Small intestine (tissue), 7 donors: ENCODE data around the gene BTBD17. TPM values are rescaled to one million over a fixed set of nuclear protein-coding genes. Genes with fewer than 3 reads are reported as not detected.

Experiments
- DNase-seq, 2 donors: peaks; one replicate each; pipeline versions ENCODE4 v3.0.0 to v3.0.0-alpha.2; 2013
- FAIRE-seq: peaks from 2 replicates; lab custom pipeline; 2012; peaks lifted over from hg19 to GRCh38; lab: Jason Lieb, UNC
- H3K27ac ChIP-seq, 3 donors: one replicate each; pipeline ENCODE4 v1.5.1; 2013; ENCODE audit warnings: low read length in 2 of 3, mild to moderate bottlenecking in 2 of 3, control low read depth in 1 of 3, inconsistent platforms in 1 of 3, low read depth in 1 of 3, moderate library complexity in 1 of 3
- H3K27me3 ChIP-seq, 3 donors: one replicate each; pipeline ENCODE4 v1.6.1; 2013; ENCODE audit warnings: low read length in 3 of 3, inconsistent platforms in 1 of 3; ENCODE audit not compliant: control insufficient read depth in 3 of 3, insufficient read depth in 3 of 3
- H3K36me3 ChIP-seq, 3 donors: one replicate each; pipeline ENCODE4 v1.6.1; 2013; ENCODE audit warnings: low read length in 3 of 3, inconsistent platforms in 1 of 3, low read depth in 1 of 3, mild to moderate bottlenecking in 1 of 3, moderate library complexity in 1 of 3; ENCODE audit not compliant: control insufficient read depth in 3 of 3, insufficient read depth in 2 of 3
- H3K4me1 ChIP-seq, 3 donors: one replicate each; pipeline ENCODE4 v1.6.1; 2013; ENCODE audit warnings: low read length in 2 of 3, inconsistent platforms in 1 of 3, low read depth in 1 of 3, mild to moderate bottlenecking in 1 of 3, moderate library complexity in 1 of 3; ENCODE audit not compliant: control insufficient read depth in 3 of 3, insufficient read depth in 2 of 3
- H3K4me3 ChIP-seq, 3 donors: one replicate each; pipeline ENCODE4 v1.5.1; 2013; ENCODE audit warnings: low read length in 3 of 3, control low read depth in 1 of 3, inconsistent platforms in 1 of 3, low read depth in 1 of 3, mild to moderate bottlenecking in 1 of 3, moderate library complexity in 1 of 3
- H3K9me3 ChIP-seq, 2 donors: one replicate each; pipeline ENCODE4 v1.6.1; 2013; ENCODE audit warnings: low read depth in 1 of 2, low read length in 1 of 2; ENCODE audit not compliant: control insufficient read depth in 2 of 2, insufficient read depth in 1 of 2
- WGBS, 3 donors: extraction: QIAGEN DNeasy Blood & Tissue Kit; methylation state at CpG; one replicate each; pipeline ENCODE4 v1.1.7; 2013; 5-methylcytosine and 5-hydroxymethylcytosine counted together
- polyA plus RNA-seq, 4 donors: library from polyadenylated mRNA; stranded (reverse) in 3 of 4; unstranded in 1 of 4; fragments of 200-250 nt in 3 of 4; fragments of 120-200 nt in 1 of 4; gene quantifications; one replicate each; pipeline versions ENCODE4 v1.2.1 to v1.2.3, GENCODE V29; 2013
- donor health status: healthy with polysubstance abuse.
- donor health status: control.
- donor health status: control.
- donor health status: Bipolar disorder and iron deficiency.
- donor health status: healthy.

The BTBD17 gene
- polyA plus RNA-seq, 4 donors = 0.15 to 0.21 TPM; not detected in 2

DNA sequence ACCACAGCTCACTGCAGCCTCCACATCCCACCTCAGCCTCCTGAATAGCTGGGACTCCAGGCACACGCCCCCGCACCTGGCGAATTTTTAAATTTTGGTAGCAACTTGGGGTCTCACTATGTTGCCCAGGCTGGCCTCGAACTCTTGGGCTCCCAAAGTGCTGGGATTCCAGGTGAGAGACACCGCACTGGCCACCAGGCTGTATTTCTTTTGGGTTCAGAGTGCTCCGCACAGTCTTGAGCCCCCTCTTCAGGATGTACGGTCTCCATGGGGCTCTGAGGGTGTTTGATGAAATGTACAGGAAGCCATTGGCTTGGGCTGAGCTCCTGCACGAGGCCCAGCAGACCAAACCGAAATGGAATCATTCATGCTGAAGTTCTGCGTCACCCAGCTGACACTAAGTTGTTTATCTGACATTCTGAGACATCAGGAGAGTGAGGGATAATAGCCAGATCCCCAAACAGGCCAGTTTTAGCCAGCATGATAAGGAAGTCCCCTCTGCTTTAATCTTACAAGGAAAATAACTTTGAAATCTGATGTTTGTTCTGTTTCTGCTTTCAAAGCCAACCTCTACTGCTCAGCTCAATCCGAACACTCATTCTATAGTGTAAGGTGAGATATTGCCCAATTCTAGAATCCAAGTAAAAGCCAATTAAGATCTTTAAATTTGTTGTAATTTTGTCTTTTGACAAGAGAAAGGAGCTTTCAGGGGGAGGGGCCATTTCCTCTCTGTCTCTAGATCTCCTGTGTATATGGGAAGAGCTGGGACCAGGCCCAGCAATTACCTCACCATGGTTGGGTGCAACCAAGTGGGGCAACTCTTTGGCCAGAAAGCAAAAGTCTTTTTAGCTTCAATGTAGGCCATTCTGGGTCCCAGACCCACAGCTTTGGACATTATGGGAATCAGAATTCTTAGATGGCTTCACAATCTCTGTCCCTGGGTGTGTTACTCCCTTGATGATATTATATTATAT, 29.3 kb upstream of the BTBD17 start:
- no peak for FAIRE-seq
- Histone ChIP-seq H3K27me3 (no peaks in the 10 kb centered on the region), H3K4me3 (no peak overlapping the region), H3K9me3 (peaks cover 0 to 3% of the 10 kb centered on the region in 2 donors), H3K36me3 (no peaks in the 10 kb centered on the region), H3K27ac (no peak overlapping the region), H3K4me1 (peaks cover 4 to 34% (median 10%) of the 10 kb centered on the region in 3 donors)
- WGBS, 3 donors = 81 to 88% (median 82%) methylated on average over 11 of the region's 11 CpGs
- DNase-seq = no peak

DNA sequence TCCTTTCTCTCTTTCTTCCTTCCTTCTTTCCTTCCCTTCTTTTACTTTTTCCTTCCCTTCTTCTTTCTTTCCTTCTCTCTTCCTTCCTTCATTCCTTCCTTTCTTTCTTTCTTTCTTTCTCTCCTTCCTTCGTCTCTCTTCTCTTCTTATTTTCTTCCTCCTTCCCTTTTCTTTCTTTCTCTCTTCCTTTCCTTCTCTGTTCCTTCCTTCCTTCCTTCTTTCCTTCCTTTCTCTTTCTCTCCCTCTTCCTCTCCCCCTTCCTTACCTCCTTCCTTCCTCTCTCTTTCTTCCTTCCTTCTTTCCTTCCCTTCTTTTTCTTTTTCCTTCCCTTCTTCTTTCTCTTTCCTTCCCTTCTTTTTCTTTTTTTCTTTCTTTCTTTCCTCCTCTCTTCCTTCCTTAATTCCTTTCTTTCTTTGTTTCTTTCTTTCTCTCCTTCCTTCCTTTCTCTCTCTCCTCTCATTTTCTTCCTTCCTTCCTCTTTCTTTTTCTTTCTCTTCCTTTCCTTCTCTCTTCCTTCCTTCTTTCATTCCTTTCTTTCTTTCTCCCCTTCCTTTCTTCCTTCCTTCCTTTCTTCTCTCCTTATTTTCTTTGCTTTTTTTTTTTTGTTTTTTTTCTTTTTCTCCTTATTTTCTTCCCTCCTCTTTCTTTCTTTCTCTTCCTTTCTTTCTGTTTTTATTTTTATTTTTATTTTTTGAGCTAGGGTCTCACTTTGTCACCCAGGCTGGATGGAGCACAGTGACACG, 28.4 kb upstream of the BTBD17 start:
- peaks cover 0 to 3% of the 10 kb centered on the region in 2 donors for H3K9me3 ChIP-seq
- no peak overlapping the region for H3K27ac ChIP-seq
- H3K27me3 ChIP-seq = no peaks in the 10 kb centered on the region
- peaks cover 4 to 32% (median 10%) of the 10 kb centered on the region in 3 donors for H3K4me1 ChIP-seq
- DNase-seq = no peak
- WGBS, 3 donors = 78 to 85% (median 80%) methylated on average over 2 of the region's 2 CpGs
- H3K4me3 ChIP-seq = no peak overlapping the region
- no peak for FAIRE-seq
- no peaks in the 10 kb centered on the region for H3K36me3 ChIP-seq

DNA sequence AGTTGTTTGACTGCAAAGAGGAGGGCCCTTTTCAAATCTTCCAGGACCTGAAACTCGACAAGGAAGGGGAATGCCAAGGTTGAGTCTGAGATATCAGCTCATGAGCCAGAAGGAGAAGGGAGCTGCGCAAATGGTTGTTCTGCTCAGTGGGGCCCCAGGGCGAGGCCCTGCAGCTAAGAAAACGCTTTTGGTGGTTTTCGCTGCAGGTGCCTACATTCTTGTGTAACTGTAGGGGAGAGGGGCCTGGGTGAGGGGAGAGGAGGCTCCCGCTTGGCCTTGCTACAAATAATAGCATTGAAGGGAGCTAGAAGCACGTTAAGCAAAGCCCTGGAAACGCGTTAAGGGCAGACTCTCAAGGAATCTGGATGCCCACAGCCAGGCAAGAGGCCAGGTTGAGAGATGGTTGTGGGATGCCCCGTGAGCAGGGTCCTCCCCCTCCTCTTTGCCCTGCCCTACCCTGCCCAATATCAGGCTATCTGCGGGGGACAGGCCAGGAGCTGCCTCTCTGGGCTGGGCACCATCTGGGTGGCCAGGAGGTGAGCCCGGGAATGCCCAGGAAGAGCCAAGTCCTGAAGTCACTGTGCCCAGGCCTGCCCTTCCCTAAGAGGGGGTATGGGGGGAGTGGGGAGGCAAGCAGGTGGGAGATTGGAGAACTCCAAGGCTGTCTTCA, 27.6 kb upstream of the BTBD17 start:
- Histone ChIP-seq H3K36me3 (no peaks in the 10 kb centered on the region), H3K27ac (no peak overlapping the region), H3K9me3 (peaks cover 0 to 3% of the 10 kb centered on the region in 2 donors), H3K4me3 (no peak overlapping the region), H3K27me3 (no peaks in the 10 kb centered on the region), H3K4me1 (peaks cover 4 to 29% (median 10%) of the 10 kb centered on the region in 3 donors)
- peak in 1 of 2 donors; percentile 35 for DNase-seq
- WGBS, 3 donors = 79 to 84% (median 84%) methylated on average over 12 of the region's 12 CpGs
- no peak for FAIRE-seq

DNA sequence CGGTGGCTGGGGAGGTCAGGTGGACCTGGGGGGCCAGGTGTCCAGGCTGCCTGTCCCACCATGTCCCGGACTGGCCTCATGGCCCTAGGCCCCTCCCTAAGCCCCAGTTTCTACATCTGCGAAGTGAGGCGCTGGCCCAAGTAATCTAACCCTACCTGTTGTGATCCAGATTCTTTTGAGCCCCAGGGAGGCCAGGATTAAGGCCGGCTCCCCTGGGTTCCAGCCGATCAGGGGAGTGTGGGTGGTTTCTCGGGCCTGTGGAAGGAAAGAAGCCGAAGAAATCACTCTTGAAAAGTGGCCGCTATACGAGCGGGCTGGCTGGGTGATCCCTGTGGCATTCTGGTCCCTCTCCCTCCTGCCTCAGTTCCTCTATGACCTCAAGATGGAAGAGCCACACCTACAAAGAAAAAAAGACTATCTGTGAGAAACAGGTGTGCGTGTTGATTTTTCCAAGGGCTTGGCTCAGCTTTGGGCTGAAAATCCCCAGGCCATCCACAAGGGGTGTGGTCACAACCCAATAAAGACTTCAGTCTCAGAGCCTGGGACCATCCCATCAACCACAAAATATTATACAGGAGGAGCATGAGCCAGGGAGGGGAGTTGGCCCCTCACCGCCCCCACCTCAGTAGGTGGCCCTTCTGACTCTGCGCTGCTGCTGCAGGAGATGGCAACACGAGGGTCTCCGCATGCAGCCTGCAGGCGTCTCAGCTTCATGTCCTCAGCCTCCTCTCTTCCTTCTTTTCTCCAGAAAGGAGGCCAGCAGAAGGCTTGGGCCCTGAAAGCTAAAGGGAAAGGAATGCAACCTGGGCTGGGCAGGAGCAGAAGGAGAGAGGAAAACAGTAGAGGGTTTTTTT, 25.9 kb upstream of the BTBD17 start:
- no peak for DNase-seq
- H3K27ac ChIP-seq = no peak overlapping the region

DNA sequence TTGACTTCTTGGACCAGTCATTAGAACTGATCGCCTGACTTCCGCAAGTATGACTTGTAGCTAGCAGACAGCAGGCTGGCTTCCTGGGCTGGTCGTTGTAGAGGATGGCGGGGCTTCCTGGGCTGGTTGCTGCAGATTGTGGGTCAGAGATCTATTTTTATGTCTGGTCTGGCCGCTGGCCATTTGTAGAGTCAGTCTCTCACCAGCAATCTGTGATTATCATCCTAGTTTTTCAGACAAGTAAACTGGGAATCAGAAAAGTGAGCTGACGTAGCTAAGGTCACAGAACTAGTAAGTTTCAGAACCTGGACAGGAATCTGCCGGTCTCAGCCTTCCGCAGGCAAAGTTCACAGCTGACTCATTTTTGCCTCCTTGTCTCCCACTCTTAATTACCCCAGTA, 24.7 kb upstream of the BTBD17 start:
- Histone ChIP-seq H3K4me1 (peaks cover 4 to 31% (median 10%) of the 10 kb centered on the region in 3 donors), H3K27ac (peak overlapping the region; percentile 74 to 88 (median 87)), H3K36me3 (no peaks in the 10 kb centered on the region), H3K27me3 (no peaks in the 10 kb centered on the region), H3K4me3 (no peak overlapping the region), H3K9me3 (no peaks in the 10 kb centered on the region)
- DNase-seq = peak; percentile 87 to 89
- no peak for FAIRE-seq
- 33 to 52% (median 42%) methylated on average over 8 of the region's 8 CpGs for WGBS, 3 donors

More for the DNA sequence above, 25.9 kb upstream of the BTBD17 start:
- Histone ChIP-seq H3K4me1 (peaks cover 4 to 29% (median 10%) of the 10 kb centered on the region in 3 donors), H3K9me3 (no peaks in the 10 kb centered on the region), H3K27me3 (no peaks in the 10 kb centered on the region), H3K4me3 (no peak overlapping the region), H3K36me3 (no peaks in the 10 kb centered on the region)
- no peak for FAIRE-seq
- WGBS, 3 donors = 77 to 83% (median 81%) methylated on average over 17 of the region's 17 CpGs

DNA sequence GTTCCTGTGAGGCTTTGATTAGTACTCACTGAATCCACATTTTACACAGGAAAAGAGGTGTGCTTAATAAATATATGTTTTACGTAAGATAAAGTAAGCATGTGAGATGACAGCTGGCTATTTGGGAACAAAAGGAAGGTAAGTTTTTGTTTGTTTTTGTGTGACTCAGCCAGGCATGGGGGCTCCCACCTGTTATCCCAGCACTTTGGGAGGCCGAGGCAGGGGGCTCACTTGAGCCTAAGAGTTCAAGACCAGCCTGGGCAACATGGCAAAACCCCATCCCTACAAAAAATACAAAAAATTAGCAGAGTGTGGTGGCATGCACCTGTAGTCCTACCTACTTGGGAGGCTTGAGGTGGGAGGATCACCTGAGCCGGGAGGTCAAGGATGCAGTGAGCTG, 23.5 kb upstream of the BTBD17 start:
- no peaks in the 10 kb centered on the region for H3K36me3 ChIP-seq
- H3K9me3 ChIP-seq = no peaks in the 10 kb centered on the region
- peaks cover 4 to 42% (median 10%) of the 10 kb centered on the region in 3 donors for H3K4me1 ChIP-seq
- DNase-seq (no peak), FAIRE-seq (no peak)
- 86 to 95% (median 87%) methylated on average over 3 of the region's 3 CpGs for WGBS, 3 donors
- H3K4me3 ChIP-seq = no peak overlapping the region
- H3K27ac ChIP-seq = no peak overlapping the region
- no peaks in the 10 kb centered on the region for H3K27me3 ChIP-seq

DNA sequence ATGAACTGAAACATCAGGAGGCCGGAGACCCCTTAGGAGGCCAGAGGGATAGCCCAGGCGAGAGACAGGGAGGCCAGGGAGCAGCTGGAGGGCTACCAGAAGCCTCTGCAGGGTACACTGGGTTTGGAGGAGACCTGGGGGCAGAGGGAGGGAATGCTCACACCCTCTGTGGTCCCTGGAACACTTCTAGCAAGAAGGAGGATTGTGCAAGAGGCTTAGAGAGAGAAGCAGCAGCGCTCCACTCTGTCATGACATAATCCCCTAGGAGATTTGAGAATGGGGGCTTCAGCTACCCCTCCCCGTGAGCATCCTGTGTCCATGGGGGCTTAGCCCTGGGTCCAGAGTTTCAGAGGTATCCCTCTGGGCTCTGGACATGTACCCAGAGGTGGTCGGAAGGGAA, 21.5 kb upstream of the BTBD17 start:
- WGBS, 3 donors = 87 to 95% (median 88%) methylated on average over 5 of the region's 5 CpGs
- DNase-seq = no peak
- H3K4me3 ChIP-seq = no peak overlapping the region

More for the DNA sequence above, 21.5 kb upstream of the BTBD17 start:
- H3K4me1 ChIP-seq = peaks cover 4 to 39% (median 18%) of the 10 kb centered on the region in 3 donors
- H3K36me3 ChIP-seq = no peaks in the 10 kb centered on the region
- FAIRE-seq = no peak
- H3K27me3 ChIP-seq = no peaks in the 10 kb centered on the region
- H3K27ac ChIP-seq = no peak overlapping the region
- H3K9me3 ChIP-seq = no peaks in the 10 kb centered on the region
